ENCODE results near the gene STAT5B. TPM values are rescaled to one million over a fixed set of nuclear protein-coding genes. Genes with fewer than 3 reads are reported as not detected.
"Not testable (repeated sequence)": the region's sequence is repeated elsewhere in the genome, so short reads cannot be mapped to it uniquely, and the experiment has no call there.

Gene STAT5B
- total and polyA plus RNA-seq, 4 experiments from 2014 or later, result 91.3 to 261 (median 195) TPM

- DNase-seq, result peak in 1 of 5 donors; percentile 20
- POLR2A ChIA-PET (ENCODE audit: partially characterized antibody), result interaction anchor here (4.6 to 8.2 kb wide), 4 partner anchors 10 to 52 kb away, joined by 28 to 286 read pairs (median 84); partner anchors contain the start of genes GHDC, STAT5A and STAT5B
- H3K36me3 Mint-ChIP-seq, result peaks cover 3 to 11% of the 10 kb centered on the region in 2 donors
- peak overlapping the region in 1 of 2 donors; percentile 5 for H3K4me3 ChIP-seq (ENCODE audit: low read length in 2 of 2)
- no peaks in the 10 kb centered on the region for H3K27me3 ChIP-seq (ENCODE audit: insufficient read depth, low read length)
- peaks cover 49 to 80% (median 66%) of the 10 kb centered on the region in 4 donors for H3K4me1 Mint-ChIP-seq
- peak overlapping the region; percentile 92 to 99 (median 98) for H3K27ac Mint-ChIP-seq
- peak overlapping the region; percentile 90 for H3K27ac ChIP-seq (ENCODE audit: low read depth, low read length)
- peaks cover 76% of the 10 kb centered on the region for H3K4me1 ChIP-seq (ENCODE audit: insufficient read depth, low read length)
- no peaks in the 10 kb centered on the region for H3K27me3 Mint-ChIP-seq
- H3K9me3 ChIP-seq (ENCODE audit: control insufficient read depth in 1 of 2, low read length in 2 of 2), result no peaks in the 10 kb centered on the region
- peak overlapping the region in 7 of 8 donors; percentile 44 to 85 (median 82) for H3K4me3 Mint-ChIP-seq
- no peaks in the 10 kb centered on the region for H3K9me3 Mint-ChIP-seq
- no peaks in the 10 kb centered on the region for H3K36me3 ChIP-seq (ENCODE audit: insufficient read depth, low read length)
- intact Hi-C loops (cut with micrococcal nuclease), result no loop called here
- CTCF ChIA-PET (ENCODE audit: partially characterized antibody), result interaction anchor here (1.7 to 6.1 kb wide), 6 partner anchors 14 to 63 kb away, joined by 4 to 40 read pairs (median 17); partner anchors contain the start of gene STAT5B
Observed at GRCh38 chr17:42246515-42246914, 29.7 kb downstream of the STAT5B start.

GRCh38 chr17:42245183-42245582 lies 31.0 kb downstream of the STAT5B start:
- H3K4me3 ChIP-seq (ENCODE audit: low read length in 2 of 2); H3K9me3 ChIP-seq (ENCODE audit: control insufficient read depth in 1 of 2, low read length in 2 of 2); H3K9me3 Mint-ChIP-seq; H3K27me3 ChIP-seq (ENCODE audit: insufficient read depth, low read length); H3K4me3 Mint-ChIP-seq; H3K36me3 ChIP-seq (ENCODE audit: insufficient read depth, low read length); intact Hi-C loops (cut with micrococcal nuclease); H3K27ac ChIP-seq (ENCODE audit: low read depth, low read length); DNase-seq; H3K27ac Mint-ChIP-seq; H3K27me3 Mint-ChIP-seq: not testable (repeated sequence)
- peaks cover 3 to 16% of the 10 kb centered on the region in 2 donors for H3K36me3 Mint-ChIP-seq
- peaks cover 71% of the 10 kb centered on the region for H3K4me1 ChIP-seq (ENCODE audit: insufficient read depth, low read length)
- peaks cover 49 to 77% (median 64%) of the 10 kb centered on the region in 4 donors for H3K4me1 Mint-ChIP-seq
- CTCF ChIA-PET (ENCODE audit: partially characterized antibody), result interaction anchor here (0.6 to 1.8 kb wide), 3 partner anchors 23 to 361 kb away, joined by 3 to 6 read pairs (median 3); no protein-coding TSS in a partner anchor
- POLR2A ChIA-PET (ENCODE audit: partially characterized antibody), result interaction anchor here (0.6 to 1.4 kb wide), 3 partner anchors 8 to 43 kb away, joined by 3 to 5 read pairs (median 3); partner anchors contain the start of gene STAT5A

GRCh38 chr17:42244116-42244515 lies 32.1 kb downstream of the STAT5B start:
- H3K9me3 ChIP-seq (ENCODE audit: control insufficient read depth in 1 of 2, low read length in 2 of 2); H3K27me3 Mint-ChIP-seq; H3K9me3 Mint-ChIP-seq; DNase-seq; intact Hi-C loops (cut with micrococcal nuclease); H3K36me3 ChIP-seq (ENCODE audit: insufficient read depth, low read length); H3K27me3 ChIP-seq (ENCODE audit: insufficient read depth, low read length); H3K4me3 Mint-ChIP-seq; H3K4me3 ChIP-seq (ENCODE audit: low read length in 2 of 2); H3K27ac ChIP-seq (ENCODE audit: low read depth, low read length): not testable (repeated sequence)
- ChIA-PET CTCF (ENCODE audit: partially characterized antibody) (interaction anchor here (0.7 to 1.8 kb wide), 2 partner anchors 22 to 159 kb away, joined by 3 to 6 read pairs; no protein-coding TSS in a partner anchor), POLR2A (ENCODE audit: partially characterized antibody) (interaction anchor here (0.6 to 1.4 kb wide), 4 partner anchors 33 to 465 kb away, joined by 3 to 5 read pairs (median 3); partner anchors contain the start of gene STAT5A)
- peaks cover 61% of the 10 kb centered on the region for H3K4me1 ChIP-seq (ENCODE audit: insufficient read depth, low read length)
- Mint-ChIP-seq H3K4me1 (peaks cover 44 to 75% (median 59%) of the 10 kb centered on the region in 4 donors), H3K27ac (peak overlapping the region in 2 of 7 donors; percentile 39 to 50), H3K36me3 (peaks cover 3 to 16% of the 10 kb centered on the region in 2 donors)

- Mint-ChIP-seq H3K27me3 (no peaks in the 10 kb centered on the region), H3K27ac (peak overlapping the region in 4 of 7 donors; percentile 5 to 65 (median 48)), H3K9me3 (no peaks in the 10 kb centered on the region), H3K4me1 (peaks cover 43 to 72% (median 56%) of the 10 kb centered on the region in 4 donors), H3K4me3 (peak overlapping the region in 3 of 8 donors; percentile 10 to 47 (median 27)), H3K36me3 (peaks cover 3 to 13% of the 10 kb centered on the region in 2 donors)
- Histone ChIP-seq H3K36me3 (ENCODE audit: insufficient read depth, low read length) (no peaks in the 10 kb centered on the region), H3K4me3 (ENCODE audit: low read length in 2 of 2) (no peak overlapping the region), H3K9me3 (ENCODE audit: control insufficient read depth in 1 of 2, low read length in 2 of 2) (no peaks in the 10 kb centered on the region), H3K4me1 (ENCODE audit: insufficient read depth, low read length) (peaks cover 62% of the 10 kb centered on the region), H3K27ac (ENCODE audit: low read depth, low read length) (no peak overlapping the region), H3K27me3 (ENCODE audit: insufficient read depth, low read length) (no peaks in the 10 kb centered on the region)
- CTCF ChIA-PET (ENCODE audit: partially characterized antibody), result interaction anchor here (1.8 kb wide), 1 partner anchor 21 kb away, joined by 6 read pairs; no protein-coding TSS in a partner anchor
- intact Hi-C loops (cut with micrococcal nuclease), result no loop called here
- POLR2A ChIA-PET (ENCODE audit: partially characterized antibody), result interaction anchor here (0.6 to 1.4 kb wide), 3 partner anchors 45 to 466 kb away, joined by 3 to 5 read pairs (median 3); partner anchors contain the start of gene STAT5A
- no peak for DNase-seq
Observed at GRCh38 chr17:42243493-42243982, 32.7 kb downstream of the STAT5B start.

- no peak for DNase-seq
- H3K27ac ChIP-seq (ENCODE audit: low read depth, low read length), result no peak overlapping the region
- Mint-ChIP-seq H3K9me3 (no peaks in the 10 kb centered on the region), H3K4me1 (peaks cover 39 to 69% (median 51%) of the 10 kb centered on the region in 4 donors), H3K27ac (peak overlapping the region in 5 of 7 donors; percentile 55 to 81 (median 68)), H3K36me3 (peaks cover 3 to 14% of the 10 kb centered on the region in 2 donors), H3K27me3 (no peaks in the 10 kb centered on the region), H3K4me3 (peak overlapping the region in 1 of 8 donors; percentile 38)
- no peaks in the 10 kb centered on the region for H3K9me3 ChIP-seq (ENCODE audit: control insufficient read depth in 1 of 2, low read length in 2 of 2)
- peaks cover 56% of the 10 kb centered on the region for H3K4me1 ChIP-seq (ENCODE audit: insufficient read depth, low read length)
- ChIA-PET POLR2A (ENCODE audit: partially characterized antibody) (no interaction called here), CTCF (ENCODE audit: partially characterized antibody) (no interaction called here)
- no peak overlapping the region for H3K4me3 ChIP-seq (ENCODE audit: low read length in 2 of 2)
- H3K36me3 ChIP-seq (ENCODE audit: insufficient read depth, low read length), result no peaks in the 10 kb centered on the region
- intact Hi-C loops (cut with micrococcal nuclease), result no loop called here
- H3K27me3 ChIP-seq (ENCODE audit: insufficient read depth, low read length), result no peaks in the 10 kb centered on the region
Observed at GRCh38 chr17:42241871-42242270, 34.3 kb downstream of the STAT5B start.

GRCh38 chr17:42240863-42241262 lies 35.3 kb downstream of the STAT5B start:
- H3K27me3 Mint-ChIP-seq; H3K36me3 ChIP-seq (ENCODE audit: insufficient read depth, low read length); H3K4me3 ChIP-seq (ENCODE audit: low read length in 2 of 2); DNase-seq; H3K27me3 ChIP-seq (ENCODE audit: insufficient read depth, low read length); H3K9me3 ChIP-seq (ENCODE audit: control insufficient read depth in 1 of 2, low read length in 2 of 2); H3K9me3 Mint-ChIP-seq; H3K27ac ChIP-seq (ENCODE audit: low read depth, low read length); intact Hi-C loops (cut with micrococcal nuclease): not testable (repeated sequence)
- CTCF ChIA-PET (ENCODE audit: partially characterized antibody), result interaction anchor here (0.7 to 2.4 kb wide), 3 partner anchors 18 to 217 kb away, joined by 3 to 10 read pairs (median 3); partner anchors contain the start of gene KCNH4
- H3K27ac Mint-ChIP-seq, result peak overlapping the region in 5 of 7 donors; percentile 14 to 71 (median 53)
- peaks cover 38 to 68% (median 49%) of the 10 kb centered on the region in 4 donors for H3K4me1 Mint-ChIP-seq
- peaks cover 3 to 13% of the 10 kb centered on the region in 2 donors for H3K36me3 Mint-ChIP-seq
- POLR2A ChIA-PET (ENCODE audit: partially characterized antibody), result interaction anchor here (0.6 kb wide), 1 partner anchor 33 kb away, joined by 3 read pairs; no protein-coding TSS in a partner anchor
- peaks cover 49% of the 10 kb centered on the region for H3K4me1 ChIP-seq (ENCODE audit: insufficient read depth, low read length)
- H3K4me3 Mint-ChIP-seq, result peak overlapping the region in 1 of 8 donors; percentile 26

GRCh38 chr17:42240201-42240600 lies 36.0 kb downstream of the STAT5B start:
- no peaks in the 10 kb centered on the region for H3K9me3 Mint-ChIP-seq
- POLR2A ChIA-PET (ENCODE audit: partially characterized antibody), result interaction anchor here (1.7 kb wide), 1 partner anchor 9 kb away, joined by 7 read pairs; no protein-coding TSS in a partner anchor

More at GRCh38 chr17:42240201-42240600, 36.0 kb downstream of the STAT5B start:
- H3K27ac ChIP-seq (ENCODE audit: low read depth, low read length), result no peak overlapping the region
- H3K27me3 ChIP-seq (ENCODE audit: insufficient read depth, low read length), result no peaks in the 10 kb centered on the region
- no peaks in the 10 kb centered on the region for H3K9me3 ChIP-seq (ENCODE audit: control insufficient read depth in 1 of 2, low read length in 2 of 2)
- intact Hi-C loops (cut with micrococcal nuclease), result no loop called here
- H3K36me3 Mint-ChIP-seq, result peaks cover 3 to 13% of the 10 kb centered on the region in 2 donors
- peak overlapping the region in 1 of 8 donors; percentile 1 for H3K4me3 Mint-ChIP-seq
- H3K4me3 ChIP-seq (ENCODE audit: low read length in 2 of 2), result no peak overlapping the region
- no peaks in the 10 kb centered on the region for H3K27me3 Mint-ChIP-seq
- H3K36me3 ChIP-seq (ENCODE audit: insufficient read depth, low read length), result no peaks in the 10 kb centered on the region
- CTCF ChIA-PET (ENCODE audit: partially characterized antibody), result interaction anchor here (2.4 kb wide), 1 partner anchor 18 kb away, joined by 10 read pairs; no protein-coding TSS in a partner anchor
- no peak for DNase-seq
- peak overlapping the region; percentile 14 to 71 (median 53) for H3K27ac Mint-ChIP-seq
- H3K4me1 ChIP-seq (ENCODE audit: insufficient read depth, low read length), result peaks cover 46% of the 10 kb centered on the region
- peaks cover 36 to 65% (median 50%) of the 10 kb centered on the region in 4 donors for H3K4me1 Mint-ChIP-seq
